ENCODE data around the gene ACTRT2.

ACTRT2 gene

DNA sequence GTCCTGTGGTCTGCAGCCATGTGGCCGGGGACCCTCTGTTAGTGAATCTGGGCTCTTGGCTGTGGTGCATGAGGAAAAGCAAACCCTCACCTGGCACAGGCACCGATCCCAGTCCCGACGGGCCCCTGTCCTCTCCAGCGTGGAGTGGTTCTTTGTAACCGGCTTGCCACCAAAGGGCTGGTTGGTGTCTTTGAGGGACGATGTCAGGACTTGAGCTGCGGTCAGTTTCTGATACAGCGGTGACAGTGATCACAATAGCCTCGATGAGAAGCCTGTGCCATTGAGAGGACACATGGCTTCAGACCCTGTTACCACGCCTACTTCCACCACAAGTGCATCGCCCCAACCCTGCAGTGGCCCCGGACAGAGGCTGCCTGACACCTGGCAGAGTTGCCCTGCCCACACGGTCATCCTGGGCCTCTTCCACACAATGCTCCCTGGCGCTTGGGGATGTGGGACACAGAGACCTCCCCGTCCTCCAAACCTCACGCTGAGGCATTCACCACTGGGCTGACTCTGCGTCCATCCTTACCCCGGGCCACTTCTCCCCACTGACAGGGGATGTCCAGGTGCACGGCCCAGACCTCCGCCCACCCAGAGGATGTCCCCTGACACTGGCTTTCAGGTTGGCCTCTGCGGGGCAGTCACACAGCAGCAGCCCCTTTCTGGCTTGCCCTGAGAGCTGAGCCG lies 18.8 kb upstream of the ACTRT2 start:
- no peak for DNase-seq

DNA sequence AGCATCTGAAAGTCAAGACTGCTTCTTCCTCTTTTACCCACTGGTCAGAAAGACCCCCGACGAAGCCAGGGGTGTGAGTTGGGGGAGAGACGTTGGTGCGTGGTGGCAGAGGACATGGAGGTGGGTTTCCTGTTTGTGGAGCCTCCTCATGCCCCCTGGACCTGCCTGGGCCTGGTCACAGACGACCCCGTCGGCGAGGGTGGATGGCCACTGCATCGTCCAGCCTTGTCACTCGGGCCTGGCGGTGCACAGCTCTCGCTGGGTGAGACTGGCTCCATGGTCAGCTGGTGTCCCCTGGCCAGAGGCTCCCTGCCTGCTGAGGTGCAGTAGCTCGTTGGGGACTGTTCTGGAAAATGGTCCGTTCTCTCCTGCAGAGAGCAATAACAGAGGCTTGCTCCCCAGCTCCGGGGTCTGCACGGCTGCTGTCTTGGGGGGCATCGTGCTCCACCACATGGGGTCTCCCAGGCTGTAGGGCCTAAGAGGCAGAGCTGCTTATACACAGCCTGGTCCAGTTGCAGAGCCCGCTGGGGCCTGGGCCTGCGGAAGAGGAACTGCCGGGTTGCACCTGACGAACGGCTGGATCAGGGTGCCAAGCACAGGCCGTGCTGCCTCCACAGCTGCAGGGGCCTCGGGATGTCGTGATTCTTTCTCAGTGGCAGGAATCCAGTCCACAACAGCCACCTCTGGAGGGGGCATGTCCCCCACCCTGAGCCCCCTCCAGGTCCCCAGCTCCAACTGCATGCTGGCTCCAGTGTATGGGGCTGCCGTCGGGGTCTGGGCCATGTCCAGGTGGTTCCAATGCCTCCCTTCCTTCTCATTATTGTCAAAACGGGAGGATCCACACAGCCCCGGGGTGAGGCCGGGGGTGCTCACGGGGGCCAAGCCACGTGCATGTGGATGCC lies 18.0 kb upstream of the ACTRT2 start:
- no peak for DNase-seq

DNA sequence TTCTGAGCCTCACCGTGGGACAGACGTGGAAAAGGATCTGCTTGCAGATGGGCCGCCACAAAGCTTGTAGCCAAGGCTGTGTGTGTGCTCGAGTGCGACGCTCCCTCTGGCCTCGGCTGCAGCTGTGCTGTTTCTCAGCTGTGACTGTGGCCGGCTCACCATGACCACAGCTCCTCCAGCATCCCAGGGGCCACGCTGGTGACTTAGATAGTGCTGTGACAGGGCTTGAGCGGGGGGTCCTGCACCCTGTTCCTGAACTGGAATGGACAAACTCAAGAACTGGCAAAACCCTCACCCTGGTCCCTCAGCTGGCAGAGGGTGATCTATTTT lies 17.4 kb upstream of the ACTRT2 start:
- peak in 3 of 51 donors; percentile 15 to 19 (median 17) for DNase-seq

DNA sequence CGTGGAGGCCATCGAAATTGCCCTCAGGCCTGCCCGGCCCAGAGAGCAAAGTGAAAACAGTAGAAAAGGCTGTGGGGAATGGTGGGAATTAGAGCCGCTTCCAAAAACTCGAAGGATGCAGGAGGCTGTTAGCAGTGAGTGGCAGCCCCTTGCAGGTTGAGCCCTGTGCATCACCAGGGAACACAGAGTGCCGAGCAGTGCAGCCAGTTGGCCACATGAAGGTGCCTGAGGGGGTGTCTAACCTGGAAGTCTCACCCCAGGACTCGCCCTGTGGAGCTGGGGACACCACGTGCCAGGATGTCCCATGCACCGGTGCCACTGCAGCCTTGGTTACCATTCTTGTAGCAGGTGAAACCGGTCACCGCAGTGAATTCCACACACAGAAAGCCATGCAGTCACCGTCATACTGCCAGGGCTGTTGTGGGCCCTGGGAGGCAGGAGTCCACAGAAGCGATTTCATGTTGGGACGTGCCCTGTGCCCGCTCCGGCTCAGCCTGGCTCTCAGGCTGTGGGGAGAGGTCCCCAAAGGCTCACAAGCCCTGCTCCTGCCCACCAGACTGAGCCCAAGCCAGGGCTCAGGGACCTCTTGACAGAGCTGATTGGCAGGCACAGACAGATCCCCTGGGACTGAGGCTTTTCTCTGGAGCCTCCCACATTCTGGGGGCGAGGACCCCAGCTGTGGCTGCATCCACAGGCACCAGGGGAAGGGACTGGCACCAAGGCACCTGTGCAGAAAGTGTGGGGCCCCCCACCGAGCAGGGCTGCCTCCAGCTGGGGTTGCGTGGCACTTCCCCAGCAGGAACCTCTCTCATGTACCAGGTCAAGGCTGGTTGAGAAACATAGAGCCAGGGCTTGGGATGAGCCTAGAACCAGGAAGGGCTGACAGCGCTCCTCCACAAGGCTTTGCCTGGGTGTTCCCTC lies 16.7 kb upstream of the ACTRT2 start:
- DNase-seq, result no peak

DNA sequence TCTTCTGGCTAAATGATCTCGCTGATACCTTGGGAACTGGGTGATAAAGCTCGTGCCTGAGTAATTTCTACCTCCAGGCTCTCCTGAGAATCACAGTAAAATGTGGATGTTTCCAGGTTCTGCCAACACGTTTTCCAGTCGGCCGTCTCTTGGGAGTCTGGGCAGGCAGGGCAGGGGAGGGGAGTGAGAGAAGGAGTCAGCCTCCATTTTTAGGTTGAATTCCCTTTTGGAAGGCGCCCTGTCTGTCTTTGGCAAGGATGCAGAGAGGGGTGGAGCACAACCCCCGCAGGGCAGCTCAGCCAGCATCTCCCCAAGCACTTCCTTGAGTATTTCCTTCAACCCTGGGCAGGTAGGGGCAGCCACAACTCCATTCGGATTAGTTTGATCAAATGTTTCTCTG lies 15.5 kb upstream of the ACTRT2 start:
- DNase-seq, result no peak

DNA sequence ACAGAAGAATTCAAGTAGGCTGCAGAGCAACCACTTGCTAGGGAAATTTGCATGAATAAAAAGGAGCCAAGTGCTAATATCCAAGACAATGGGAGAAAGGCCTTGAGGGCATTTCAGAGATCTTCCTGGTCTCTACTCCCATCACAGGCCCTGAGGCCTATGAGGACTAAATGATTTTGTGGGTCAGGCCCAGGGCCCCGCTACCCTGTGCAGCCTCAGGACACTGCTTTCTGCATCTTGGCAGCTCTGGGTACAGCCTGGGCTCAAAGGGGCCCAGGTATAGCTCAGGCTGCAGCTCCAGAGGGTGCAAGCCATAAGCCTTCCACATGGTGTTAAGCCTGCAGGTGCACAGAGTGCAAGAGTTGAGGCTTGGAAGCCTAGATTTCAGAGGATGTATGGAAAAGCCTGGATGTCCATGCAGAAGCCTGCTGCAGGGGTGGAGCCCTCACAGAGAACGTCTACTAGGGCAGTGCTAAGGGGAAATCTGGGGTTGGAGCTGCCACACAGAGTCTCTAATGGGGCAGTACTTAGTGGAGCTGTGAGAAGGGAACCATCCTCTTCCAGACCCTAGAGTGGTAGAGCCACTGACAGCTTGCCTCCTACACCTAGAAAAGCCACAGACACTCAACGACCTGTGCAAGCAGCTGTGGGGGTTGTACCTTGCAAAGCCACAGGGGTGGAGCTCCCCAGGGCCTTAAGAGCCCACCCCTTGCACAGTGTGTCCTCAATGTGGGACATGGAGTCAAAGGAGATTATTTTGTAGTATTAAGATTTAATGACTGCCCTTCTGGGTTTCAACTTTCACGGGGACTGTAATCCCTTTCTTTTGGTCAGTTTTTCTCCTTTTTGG lies 13.7 kb upstream of the ACTRT2 start:
- no peak for DNase-seq

DNA sequence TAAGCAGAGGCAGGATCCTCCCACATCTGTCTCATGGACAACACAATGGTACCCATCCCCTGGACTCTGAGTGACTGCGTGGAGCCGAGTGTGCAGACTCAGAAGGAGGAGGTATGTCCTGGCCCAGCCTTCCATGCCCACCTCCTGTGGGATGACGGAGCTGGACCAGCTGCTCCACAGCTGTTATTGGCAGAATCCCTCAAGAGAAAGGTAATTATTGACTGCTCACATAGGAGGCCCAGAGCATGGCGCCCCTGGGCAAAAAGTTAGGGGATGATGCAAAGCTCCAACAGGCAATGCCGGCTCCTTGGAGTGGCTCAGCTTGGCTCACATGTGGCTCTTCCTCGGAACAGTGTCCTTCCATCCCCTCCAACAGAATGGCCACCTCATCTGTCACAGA lies 12.2 kb upstream of the ACTRT2 start:
- no peak for DNase-seq

DNA sequence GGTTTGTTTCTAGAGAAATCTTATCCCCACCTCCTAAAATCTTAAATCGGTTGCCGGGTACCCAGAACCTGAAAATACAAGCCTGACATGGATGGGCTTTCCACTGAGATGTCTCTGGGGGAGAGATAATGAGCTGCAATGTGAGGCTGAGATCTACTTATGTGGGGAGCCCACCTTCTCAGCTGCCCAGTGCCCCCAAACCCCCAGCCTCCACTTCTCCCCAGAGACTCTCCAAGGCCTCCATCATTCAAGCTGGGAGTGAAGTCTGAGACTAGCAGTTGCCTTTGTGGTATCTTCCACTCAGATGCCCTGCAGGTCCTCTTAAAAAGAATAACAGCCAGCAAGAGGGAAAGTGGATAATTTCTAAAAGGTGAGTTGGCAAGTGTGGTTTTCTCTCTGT lies 11.7 kb upstream of the ACTRT2 start:
- DNase-seq, result no peak

DNA sequence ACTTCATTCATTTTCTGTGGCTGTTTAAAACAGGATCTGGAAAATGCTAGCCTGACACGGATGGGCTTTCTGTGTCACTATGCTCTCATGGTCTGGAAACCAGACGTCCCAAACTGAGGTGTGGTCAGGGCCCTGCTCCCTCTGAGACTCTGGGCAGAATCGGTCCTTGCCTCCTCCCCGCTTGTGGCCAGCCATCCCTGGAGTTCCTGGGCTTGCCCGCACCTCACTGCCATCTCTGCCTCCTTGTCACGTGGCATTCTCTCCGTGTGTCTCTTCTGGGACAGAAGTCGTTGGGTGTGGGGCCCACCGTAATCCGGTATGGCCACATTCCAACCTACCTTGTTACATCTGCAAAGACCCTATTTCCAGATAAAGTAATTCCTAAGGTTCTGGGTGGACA lies 10.1 kb upstream of the ACTRT2 start:
- DNase-seq, result no peak

DNA sequence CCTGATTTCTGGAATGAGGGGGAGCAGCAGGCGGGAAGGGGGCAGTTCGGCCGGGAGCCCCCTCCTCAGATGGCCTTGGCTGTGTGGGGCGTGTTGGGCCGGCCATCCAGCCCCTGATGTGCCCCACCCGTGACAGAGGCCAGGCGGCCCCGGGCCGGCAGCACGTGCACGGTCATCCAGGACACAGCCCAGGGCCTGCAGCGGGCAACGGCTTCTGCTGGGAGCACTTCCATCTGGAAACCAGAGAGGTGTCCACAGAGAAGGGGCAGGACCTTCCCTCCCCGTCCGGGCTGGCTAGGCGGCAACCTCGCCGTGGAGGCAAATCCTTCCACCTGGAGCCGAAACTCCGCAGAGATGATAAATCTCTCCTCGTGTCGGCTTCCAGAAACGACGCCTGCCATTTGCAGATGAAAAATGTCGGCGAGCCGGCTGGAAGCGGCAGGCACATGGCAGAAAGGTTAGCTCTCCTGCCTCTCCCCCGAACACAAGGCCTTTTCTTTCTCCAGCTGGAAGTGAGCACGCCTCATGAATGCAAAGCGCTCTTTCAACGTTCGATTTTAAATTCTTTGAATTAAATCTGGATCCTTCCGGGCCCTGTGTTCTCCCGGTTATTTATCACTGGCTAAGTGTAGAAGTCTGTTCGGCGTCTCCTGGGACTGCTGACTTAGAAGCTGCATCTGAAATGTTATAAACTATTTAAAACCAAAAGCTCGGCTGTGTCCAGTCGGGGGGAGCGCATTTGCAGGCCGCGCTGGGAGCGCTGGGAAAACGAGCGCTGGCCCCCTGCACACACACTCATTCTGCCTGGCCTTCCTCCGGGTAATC lies 9.4 kb upstream of the ACTRT2 start:
- peak in 25 of 51 donors; percentile 38 to 90 (median 58) for DNase-seq

DNA sequence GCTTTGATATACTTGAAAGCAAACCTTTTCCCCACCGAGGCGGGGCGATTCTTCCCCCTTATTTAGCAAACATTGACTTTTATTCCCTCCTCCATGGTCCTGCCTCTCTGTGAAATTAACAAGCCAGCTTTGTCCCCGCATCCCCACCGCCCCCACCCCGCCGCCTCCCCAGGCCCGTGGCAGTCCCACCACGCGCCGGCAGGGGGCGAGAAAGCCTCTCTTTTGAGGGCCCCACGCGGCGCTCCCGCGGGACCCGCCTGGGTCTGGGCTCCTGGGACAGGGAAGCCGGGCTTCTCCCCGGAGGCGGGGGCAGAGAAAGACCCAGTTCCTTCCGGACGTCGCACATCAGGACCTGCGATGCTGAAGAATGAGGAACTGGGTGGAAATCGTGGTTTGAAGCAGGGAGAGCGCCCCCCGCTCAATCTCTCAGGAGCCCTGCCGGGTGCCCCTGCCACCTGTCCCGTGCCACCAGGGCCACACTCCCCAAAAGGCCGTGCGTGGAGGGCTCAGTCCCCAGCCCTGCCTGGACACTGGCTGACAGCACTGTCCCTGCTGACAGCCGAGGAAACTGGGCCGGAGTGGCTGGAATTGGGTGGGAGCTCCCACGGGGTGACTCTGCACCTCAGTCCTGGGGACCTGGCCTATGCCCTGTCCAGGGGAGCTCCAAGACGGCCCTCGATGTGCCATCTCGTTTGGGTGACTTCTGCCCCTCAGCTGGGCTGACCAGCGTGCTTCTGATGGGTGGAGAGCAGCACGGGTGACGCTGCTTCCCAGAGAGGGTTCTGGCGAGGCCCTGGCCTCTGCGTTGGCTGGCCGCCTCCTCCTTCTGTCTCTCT lies 8.6 kb upstream of the ACTRT2 start:
- DNase-seq, result peak in 44 of 51 donors; percentile 20 to 91 (median 65)

DNA sequence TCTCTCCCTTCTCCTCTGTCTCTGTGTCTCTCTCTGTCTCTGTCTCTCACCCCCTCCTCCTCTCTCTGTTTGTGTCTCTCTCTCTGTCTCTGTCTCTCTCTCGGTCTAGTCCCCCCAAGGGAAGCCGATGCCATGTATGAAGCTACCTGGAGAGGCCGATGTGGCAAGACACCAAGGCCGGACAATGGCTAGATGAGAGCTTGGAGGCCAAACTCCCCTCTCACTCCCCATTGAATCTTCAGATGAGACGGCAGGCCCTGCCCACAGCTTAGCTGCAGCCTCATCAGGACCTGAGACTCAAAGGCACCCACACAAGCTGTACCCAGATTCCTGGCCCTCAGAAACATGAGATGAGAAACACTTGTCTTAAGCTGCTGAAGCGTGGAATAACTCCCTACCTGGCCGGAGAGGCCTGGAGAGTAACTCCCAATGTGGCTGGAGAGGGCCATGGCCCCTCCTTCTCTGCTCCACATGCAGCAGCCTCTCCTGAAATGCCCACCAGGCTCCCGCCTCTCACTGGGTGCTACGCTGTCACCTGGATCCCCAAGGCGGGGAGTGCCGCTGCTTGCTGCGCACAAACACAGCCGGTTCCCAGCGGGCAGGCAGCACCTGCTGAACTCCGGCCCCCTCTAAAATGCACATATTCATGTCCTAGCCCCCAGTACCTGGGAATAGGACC lies 7.8 kb upstream of the ACTRT2 start:
- DNase-seq, result no peak

DNA sequence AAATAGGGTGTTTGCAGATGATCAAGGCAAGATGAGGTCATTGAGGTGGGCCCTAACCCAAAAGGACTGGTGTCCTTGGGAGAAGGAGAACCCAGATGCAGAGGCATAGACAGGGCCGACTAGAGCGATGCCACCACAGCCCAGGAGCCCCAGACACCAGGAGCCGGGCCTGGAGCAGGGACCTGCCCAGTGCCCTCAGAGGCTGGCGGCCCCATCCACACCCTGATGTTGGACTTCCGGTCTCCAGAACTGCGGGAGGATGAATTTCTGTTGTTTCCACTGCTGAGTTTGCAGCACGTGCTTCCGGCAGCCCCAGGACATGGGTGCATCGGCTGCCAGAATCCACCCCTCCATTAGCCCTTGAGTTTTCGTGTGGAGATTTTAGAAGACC lies 7.2 kb upstream of the ACTRT2 start:
- no peak for DNase-seq

DNA sequence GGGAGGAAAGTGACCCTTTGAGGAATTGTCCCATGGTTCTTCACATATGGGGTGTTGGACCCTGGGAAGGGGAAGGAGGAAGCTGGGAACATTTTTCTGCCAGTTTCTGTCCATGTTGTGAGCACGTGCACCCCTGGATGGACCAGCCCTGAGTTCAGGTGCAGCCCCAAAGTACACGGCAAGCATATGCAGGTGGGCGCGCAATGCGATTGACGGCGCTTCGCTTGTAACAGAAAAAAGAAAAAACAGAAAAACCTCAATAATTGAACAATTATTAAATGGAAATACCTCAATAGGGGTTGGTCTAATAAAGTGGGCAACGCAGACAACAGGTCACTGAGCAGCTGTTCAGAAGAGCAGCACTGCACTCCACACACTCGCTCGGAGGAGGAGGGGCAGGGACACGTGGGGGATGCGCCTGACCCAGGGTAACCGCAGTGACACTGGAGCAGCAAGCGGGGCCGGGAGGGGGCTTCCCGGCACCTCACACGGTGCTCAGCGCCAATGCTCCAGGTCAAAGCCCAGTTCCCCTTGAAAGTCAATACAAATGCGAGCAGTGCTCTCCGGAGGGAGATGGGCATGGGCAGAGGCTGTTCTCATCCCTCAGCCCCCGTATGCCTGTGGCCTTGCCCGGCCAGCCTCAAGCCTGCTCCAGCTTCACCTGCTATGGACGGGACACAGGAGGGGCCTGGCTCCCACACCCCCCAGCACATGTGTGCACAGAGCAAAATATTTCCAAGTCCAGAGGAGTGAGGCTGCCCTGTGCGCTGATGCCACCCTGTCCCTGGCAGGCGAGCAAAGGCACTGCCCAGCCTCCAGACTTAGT lies 6.6 kb upstream of the ACTRT2 start:
- no peak for DNase-seq

DNA sequence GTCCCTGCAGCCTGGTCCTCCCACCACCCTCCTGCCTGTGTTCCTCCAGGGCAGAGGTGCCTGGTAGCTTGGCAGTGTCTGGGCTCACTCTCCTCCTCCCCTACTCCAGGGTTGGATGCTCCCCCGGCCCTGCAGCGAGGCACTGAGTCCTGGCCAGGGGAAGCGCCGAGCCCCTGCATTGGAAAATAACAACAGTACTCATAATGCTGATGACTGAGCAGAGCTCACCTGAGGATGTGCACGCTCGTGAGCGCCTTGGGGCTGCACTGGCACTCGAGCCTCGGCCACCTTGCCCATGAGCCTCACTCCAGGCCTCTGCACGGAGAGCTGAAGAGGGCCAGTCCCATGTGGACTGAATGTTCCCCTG lies 6.0 kb upstream of the ACTRT2 start:
- DNase-seq, result no peak

DNA sequence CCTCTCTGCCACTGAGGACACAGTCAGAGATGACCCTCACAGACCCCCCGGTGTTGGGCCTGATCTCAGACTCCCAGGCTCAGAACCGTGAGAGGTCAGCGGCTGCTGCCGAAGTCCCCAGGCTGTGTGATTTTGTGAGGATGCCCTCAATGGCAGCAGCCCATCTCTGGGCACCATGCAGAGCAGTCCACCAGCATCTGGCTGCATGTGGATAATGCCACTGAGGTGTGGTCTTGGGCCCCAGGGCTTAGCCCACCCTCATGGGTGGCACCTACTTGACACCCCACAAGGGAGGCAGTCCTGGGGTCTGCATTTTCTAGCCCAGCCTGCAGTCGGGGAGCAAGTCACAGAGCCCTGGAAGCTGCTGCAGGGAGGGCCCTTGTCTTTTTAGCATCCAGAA lies 5.5 kb upstream of the ACTRT2 start:
- no peak for DNase-seq

DNA sequence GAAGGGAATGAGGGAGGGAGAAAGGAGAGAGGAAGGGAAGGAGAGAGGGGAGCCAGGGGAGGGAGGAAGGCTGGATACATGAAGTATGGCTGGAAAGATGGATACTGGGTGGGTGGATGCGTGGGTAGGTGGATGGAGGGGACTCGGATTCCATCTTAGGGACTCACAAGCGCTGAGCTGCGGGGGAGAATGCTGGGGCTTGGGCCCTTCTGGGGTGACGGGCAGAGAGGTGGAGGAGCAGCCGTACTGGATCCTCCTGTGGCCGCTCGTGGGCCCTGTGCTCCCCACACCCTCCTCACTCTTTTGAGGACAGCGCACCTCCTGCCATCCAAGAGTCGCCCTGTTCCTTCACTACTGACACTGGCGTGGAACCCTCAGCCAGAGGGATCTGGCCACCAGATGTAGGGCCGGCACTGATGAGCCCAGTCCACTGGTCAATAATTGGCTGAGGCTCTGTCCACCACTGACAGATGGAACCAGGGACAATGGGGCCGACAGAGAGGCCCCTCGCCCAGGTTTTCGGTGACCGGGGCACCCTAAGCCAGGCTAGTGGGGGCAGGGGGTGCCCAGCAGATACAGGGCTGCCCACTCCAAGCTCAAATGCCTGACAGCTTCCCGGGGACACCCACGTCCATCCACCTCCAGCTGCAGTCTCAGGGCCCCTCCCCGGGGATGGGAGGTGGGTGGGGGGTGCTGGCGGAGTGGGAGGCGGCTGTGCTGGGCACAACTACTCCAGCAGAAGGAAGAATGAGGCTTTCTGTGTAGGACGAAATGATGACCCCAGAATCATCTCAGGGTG lies 4.4 kb upstream of the ACTRT2 start:
- DNase-seq, result no peak
